ENCODE data around the gene TTI1. TPM values are rescaled to one million over a fixed set of nuclear protein-coding genes. Genes with fewer than 3 reads are reported as not detected.
A peak's percentile ranks its signal among the peaks of the same experiment; 100 is the strongest.

The TTI1 gene
- total RNA-seq, 1 experiment from 2014 or later: 37.4 TPM

DNA sequence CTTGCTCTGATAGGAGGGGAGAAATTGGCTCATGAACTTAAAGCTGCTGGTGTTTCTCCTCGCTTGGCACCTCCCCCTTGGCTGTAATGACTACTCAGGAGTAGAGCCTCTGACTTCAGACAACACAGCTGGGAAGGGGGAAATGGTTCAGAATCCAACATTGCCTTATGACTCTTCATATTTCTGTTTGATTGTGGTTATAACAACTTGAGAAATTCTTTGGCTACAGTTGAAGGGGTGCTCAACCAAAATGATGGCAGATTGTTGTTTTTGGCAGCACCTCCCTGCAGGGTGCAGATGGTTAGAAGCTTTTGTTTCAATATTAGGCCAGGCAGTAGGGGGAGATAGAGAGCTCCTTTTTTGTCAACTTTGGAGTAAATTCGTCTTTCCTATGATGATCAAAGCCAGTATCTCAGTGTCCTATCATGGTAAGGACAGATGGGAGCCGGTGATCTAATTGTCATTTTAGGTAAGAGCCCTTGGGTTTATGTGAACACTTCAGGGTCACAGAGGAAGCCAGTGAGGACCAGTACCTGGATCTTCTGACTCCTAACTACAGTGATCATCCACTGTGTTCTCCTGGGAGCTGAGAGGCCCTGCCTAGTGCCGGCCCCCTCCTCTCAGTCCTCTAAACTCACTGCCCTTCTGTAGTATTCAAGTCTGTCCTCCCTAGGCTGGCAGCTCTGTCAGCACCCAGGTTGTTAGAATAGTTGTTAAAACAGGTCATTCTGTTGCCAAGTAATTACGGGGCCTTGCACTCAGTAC lies 40.2 kb upstream of the TTI1 start:
- Histone ChIP-seq H4K8ac (replicated peaks; ENCODE audit: insufficient read length, low read depth, low read length) (no peak overlapping the region), H2AFZ (ENCODE audit: low read length) (no peak overlapping the region), H3K14ac (ENCODE audit: insufficient read depth, low read length) (no peak overlapping the region), H3K9ac (ENCODE audit: extremely low read depth, insufficient read length, low read length) (no peak overlapping the region), H4K5ac (ENCODE audit: insufficient read length, low read depth, low read length) (no peak overlapping the region), H4K91ac (ENCODE audit: insufficient read length, low read depth, low read length) (no peak overlapping the region), H2BK20ac (ENCODE audit: low read depth, low read length, poor library complexity, severe bottlenecking) (no peak overlapping the region), H3K27me3 (ENCODE audit: insufficient read depth, low read length) (no peaks in the 10 kb centered on the region), H3K79me1 (ENCODE audit: insufficient read depth, low read depth, low read length, poor library complexity, severe bottlenecking) (no peaks in the 10 kb centered on the region), H3K23ac (ENCODE audit: insufficient read length, low read depth, low read length) (no peak overlapping the region), H4K20me1 (ENCODE audit: control insufficient read depth, insufficient read depth, insufficient read length) (no peaks in the 10 kb centered on the region), H3K23me2 (ENCODE audit: insufficient read length, low read depth, low read length, poor library complexity, severe bottlenecking) (no peaks in the 10 kb centered on the region), H3K4ac (ENCODE audit: low read depth, low read length) (no peak overlapping the region), H2BK120ac (ENCODE audit: low read depth, low read length, poor library complexity, severe bottlenecking) (no peak overlapping the region), H3K56ac (ENCODE audit: insufficient read length, low read depth, low read length) (no peak overlapping the region), H3K27ac (ENCODE audit: insufficient read length, low read depth, low read length) (no peak overlapping the region), H3K4me1 (ENCODE audit: insufficient read depth, low read length) (no peaks in the 10 kb centered on the region), H3K18ac (ENCODE audit: insufficient read length, low read depth, low read length) (no peak overlapping the region), H3K79me2 (ENCODE audit: insufficient read depth, low read length) (no peaks in the 10 kb centered on the region), H3K4me2 (ENCODE audit: insufficient read depth, insufficient read length, low read length) (no peak overlapping the region), H2BK5ac (ENCODE audit: insufficient read length, low read length) (no peak overlapping the region), H2BK12ac (ENCODE audit: insufficient read length, low read depth, low read length) (no peak overlapping the region), H2BK15ac (ENCODE audit: low read depth, low read length) (no peak overlapping the region), H3K9me3 (ENCODE audit: control insufficient read depth, low read depth, low read length) (no peaks in the 10 kb centered on the region), H2AK5ac (ENCODE audit: insufficient read length, low read length) (no peak overlapping the region), H3T11ph (ENCODE audit: low read length) (no peak overlapping the region)
- H3K36me3 Mint-ChIP-seq (ENCODE audit: insufficient read depth in 1 of 3, low read depth in 3 of 3): peaks cover 25 to 55% (median 42%) of the 10 kb centered on the region in 3 experiments
- peak; percentile 36 for DNase-seq
- peak overlapping the region in 2 of 3 experiments; percentile 27 to 49; a peak in 2 of 7 replicates for H3K27ac Mint-ChIP-seq
- no peaks in the 10 kb centered on the region for H3K9me3 Mint-ChIP-seq
- no CpG with 5 or more reads among the region's 5 CpGs for WGBS (ENCODE audit: extremely low coverage, insufficient read length, low lambda C conversion rate)
- TF ChIP-seq, protein P1, sequence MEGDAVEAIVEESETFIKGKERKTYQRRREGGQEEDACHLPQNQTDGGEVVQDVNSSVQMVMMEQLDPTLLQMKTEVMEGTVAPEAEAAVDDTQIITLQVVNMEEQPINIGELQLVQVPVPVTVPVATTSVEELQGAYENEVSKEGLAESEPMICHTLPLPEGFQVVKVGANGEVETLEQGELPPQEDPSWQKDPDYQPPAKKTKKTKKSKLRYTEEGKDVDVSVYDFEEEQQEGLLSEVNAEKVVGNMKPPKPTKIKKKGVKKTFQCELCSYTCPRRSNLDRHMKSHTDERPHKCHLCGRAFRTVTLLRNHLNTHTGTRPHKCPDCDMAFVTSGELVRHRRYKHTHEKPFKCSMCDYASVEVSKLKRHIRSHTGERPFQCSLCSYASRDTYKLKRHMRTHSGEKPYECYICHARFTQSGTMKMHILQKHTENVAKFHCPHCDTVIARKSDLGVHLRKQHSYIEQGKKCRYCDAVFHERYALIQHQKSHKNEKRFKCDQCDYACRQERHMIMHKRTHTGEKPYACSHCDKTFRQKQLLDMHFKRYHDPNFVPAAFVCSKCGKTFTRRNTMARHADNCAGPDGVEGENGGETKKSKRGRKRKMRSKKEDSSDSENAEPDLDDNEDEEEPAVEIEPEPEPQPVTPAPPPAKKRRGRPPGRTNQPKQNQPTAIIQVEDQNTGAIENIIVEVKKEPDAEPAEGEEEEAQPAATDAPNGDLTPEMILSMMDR (conservative IDR thresholded peaks at IDR 0.05): peak; percentile 86
- no peaks in the 10 kb centered on the region for H3K27me3 Mint-ChIP-seq (ENCODE audit: low read depth)
- H3K4me3 Mint-ChIP-seq: no peak overlapping the region
- H3K4me1 Mint-ChIP-seq: peaks cover 12 to 20% of the 10 kb centered on the region in 2 experiments

All from H9 (cell line).